K562 (cell line): ENCODE results near the gene PPP1R13B. TPM values are rescaled to one million over a fixed set of nuclear protein-coding genes. Genes with fewer than 3 reads are reported as not detected.

Experiments used
- FOXJ2 ChIP-seq: fragments of 200-800 bp; sonication (Bioruptor generic); IDR thresholded peaks from 2 replicates; pipeline ENCODE4 v1.6.1; 2016; ENCODE audit warnings: missing genetic modification characterization, missing compliant biosample characterization
- FOXJ3 ChIP-seq: sonication (generic); formaldehyde crosslinking; IDR thresholded peaks from 2 replicates; pipeline ENCODE4 v1.4.0; 2020; ENCODE audit warnings: mild to moderate bottlenecking, missing genetic modification reagents
- HDAC1 ChIP-seq, 2 experiments: fragments of 450-650 bp; IDR thresholded peaks; 2 replicates each; pipeline ENCODE4 v1.6.1; 2016 to 2017; ENCODE audit warnings: inconsistent platforms in 1 of 2, mild to moderate bottlenecking in 1 of 2, moderate library complexity in 1 of 2
- KAT2B ChIP-seq: IDR thresholded peaks from one replicate; pipeline ENCODE4 v1.6.1; 2012; ENCODE audit warnings: low read depth, mild to moderate bottlenecking, control low read depth, inconsistent platforms, low read length, moderate library complexity
- LEF1 ChIP-seq: fragments of 450-650 bp; IDR thresholded peaks from 2 replicates; pipeline ENCODE4 v1.6.1; 2016; ENCODE audit warnings: mild to moderate bottlenecking
- NCOA4 ChIP-seq: fragments of 450-650 bp; IDR thresholded peaks from 2 replicates; pipeline ENCODE4 v1.6.1; 2018; ENCODE audit warnings: mild to moderate bottlenecking; ENCODE audit not compliant: partially characterized antibody
- PTTG1 ChIP-seq: fragments of 450-650 bp; IDR thresholded peaks from 2 replicates; pipeline ENCODE4 v1.6.1; 2016; ENCODE audit warnings: low read depth, mild to moderate bottlenecking, missing genetic modification characterization, missing compliant biosample characterization
- SMARCE1 ChIP-seq: fragments of 450-650 bp; IDR thresholded peaks from 2 replicates; pipeline ENCODE4 v1.7.1; 2016; ENCODE audit warnings: mild to moderate bottlenecking
- ZNF143 ChIP-seq: sonication (generic); formaldehyde crosslinking; IDR thresholded peaks from 2 replicates; pipeline ENCODE4 v1.9.0; 2022; ENCODE audit warnings: mild to moderate bottlenecking, missing genetic modification reagents
- ZNF23 ChIP-seq: fragments of 250-450 bp; sonication (Bioruptor Pico); IDR thresholded peaks from 2 replicates; pipeline ENCODE4 v1.4.0; 2020; ENCODE audit warnings: mild to moderate bottlenecking
- ZNF274 ChIP-seq: IDR thresholded peaks from 2 replicates; pipeline ENCODE4 v1.6.1; 2011; ENCODE audit warnings: low read depth, mild to moderate bottlenecking, low read length, moderate library complexity, borderline replicate concordance
- ZNF282 ChIP-seq: sonication (generic); formaldehyde crosslinking; IDR thresholded peaks from 2 replicates; pipeline ENCODE4 v1.8.1; 2023; ENCODE audit warnings: missing genetic modification reagents
- polyA plus RNA-seq, 8 experiments: library from polyadenylated mRNA; depleted of rRNA in 4 of 8; stranded (reverse) in 5 of 8; unstranded in 3 of 8; fragments of >200 nt; fragmentation: Nextera tagmentation in 2 of 8; fragmentation: Illumina TruSeq in 1 of 8; extraction: Ambion mirVana in 2 of 8; extraction: Trizol in 1 of 8; gene quantifications; 2 replicates each; pipeline versions ENCODE4 v1.2.1 to v1.2.3, GENCODE V29; 2011 to 2014; ENCODE audit warnings: inconsistent platforms in 1 of 8, missing spikeins in 1 of 8
- total RNA-seq, 7 experiments: library from RNA; depleted of rRNA in 6 of 7; stranded (reverse); fragments of >200 nt in 6 of 7; fragmentation: Illumina TruSeq in 2 of 7; extraction: Trizol in 2 of 7; gene quantifications; 2 replicates each; pipeline versions ENCODE4 v1.2.1 to v1.2.3, GENCODE V29; 2011 to 2021; ENCODE audit warnings: low replicate concordance in 1 of 7
- TF ChIP-seq, protein P1 (sequence below): fragments of 450-650 bp; IDR thresholded peaks from 2 replicates; pipeline ENCODE4 v1.6.1; 2017; ENCODE audit warnings: antibody characterized with exemption, mild to moderate bottlenecking
- TF ChIP-seq, protein P2 (sequence below), 2 experiments: IDR thresholded peaks; 2 replicates each; pipeline ENCODE4 v1.6.1; 2011; ENCODE audit warnings: borderline replicate concordance in 1 of 2, control low read depth in 1 of 2, low read depth in 1 of 2, low read length in 1 of 2, mild to moderate bottlenecking in 1 of 2, mixed read lengths in 1 of 2, moderate library complexity in 1 of 2; ENCODE audit not compliant: insufficient read depth in 1 of 2, insufficient read length in 1 of 2, poor library complexity in 1 of 2, severe bottlenecking in 1 of 2; ENCODE audit errors: extremely low read depth in 1 of 2

Gene PPP1R13B
- total and polyA plus RNA-seq, 9 of the 15 experiments (the other 6 are each of a cell fraction or from before 2014, with no cell fraction given): 0.03 to 1.7 (median 0.15) TPM

DNA sequence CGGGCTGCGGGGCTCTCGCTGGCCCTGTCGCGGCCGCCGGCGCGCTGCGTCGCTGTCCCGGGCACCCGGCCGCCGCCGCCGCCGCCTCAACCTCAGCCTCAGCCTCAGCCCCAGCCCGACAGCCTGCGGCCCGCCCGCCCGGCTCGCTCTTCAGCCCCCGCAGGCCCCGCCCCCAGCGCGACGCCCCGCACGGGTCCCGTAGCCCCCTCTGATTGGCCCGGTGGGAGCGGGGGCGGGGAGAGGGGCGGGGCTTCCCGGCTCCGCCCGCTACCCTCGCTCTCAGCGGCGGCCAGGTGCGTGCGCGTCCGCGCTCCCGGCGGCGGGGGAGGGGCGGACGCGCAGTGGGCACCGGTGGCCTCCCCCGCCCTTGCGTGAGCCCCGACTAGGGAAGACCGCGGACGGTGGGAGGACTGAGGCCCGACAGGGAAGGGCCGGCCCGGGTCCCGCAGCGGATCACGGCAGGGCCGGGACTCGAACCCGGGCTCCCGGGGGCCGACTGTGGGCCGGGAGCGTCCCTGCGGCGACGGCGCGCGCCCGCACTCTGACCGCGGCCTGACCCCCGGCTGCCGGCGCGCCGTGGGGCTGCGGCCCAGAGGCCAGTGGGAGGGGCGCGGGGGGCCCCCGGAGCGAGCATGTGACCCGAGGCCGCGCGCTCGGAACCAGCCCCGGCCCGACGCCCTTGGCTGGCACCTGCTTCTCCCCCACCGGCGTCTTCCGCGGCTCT is at the start of gene PPP1R13B (continued):
- TF ChIP-seq, protein P1, sequence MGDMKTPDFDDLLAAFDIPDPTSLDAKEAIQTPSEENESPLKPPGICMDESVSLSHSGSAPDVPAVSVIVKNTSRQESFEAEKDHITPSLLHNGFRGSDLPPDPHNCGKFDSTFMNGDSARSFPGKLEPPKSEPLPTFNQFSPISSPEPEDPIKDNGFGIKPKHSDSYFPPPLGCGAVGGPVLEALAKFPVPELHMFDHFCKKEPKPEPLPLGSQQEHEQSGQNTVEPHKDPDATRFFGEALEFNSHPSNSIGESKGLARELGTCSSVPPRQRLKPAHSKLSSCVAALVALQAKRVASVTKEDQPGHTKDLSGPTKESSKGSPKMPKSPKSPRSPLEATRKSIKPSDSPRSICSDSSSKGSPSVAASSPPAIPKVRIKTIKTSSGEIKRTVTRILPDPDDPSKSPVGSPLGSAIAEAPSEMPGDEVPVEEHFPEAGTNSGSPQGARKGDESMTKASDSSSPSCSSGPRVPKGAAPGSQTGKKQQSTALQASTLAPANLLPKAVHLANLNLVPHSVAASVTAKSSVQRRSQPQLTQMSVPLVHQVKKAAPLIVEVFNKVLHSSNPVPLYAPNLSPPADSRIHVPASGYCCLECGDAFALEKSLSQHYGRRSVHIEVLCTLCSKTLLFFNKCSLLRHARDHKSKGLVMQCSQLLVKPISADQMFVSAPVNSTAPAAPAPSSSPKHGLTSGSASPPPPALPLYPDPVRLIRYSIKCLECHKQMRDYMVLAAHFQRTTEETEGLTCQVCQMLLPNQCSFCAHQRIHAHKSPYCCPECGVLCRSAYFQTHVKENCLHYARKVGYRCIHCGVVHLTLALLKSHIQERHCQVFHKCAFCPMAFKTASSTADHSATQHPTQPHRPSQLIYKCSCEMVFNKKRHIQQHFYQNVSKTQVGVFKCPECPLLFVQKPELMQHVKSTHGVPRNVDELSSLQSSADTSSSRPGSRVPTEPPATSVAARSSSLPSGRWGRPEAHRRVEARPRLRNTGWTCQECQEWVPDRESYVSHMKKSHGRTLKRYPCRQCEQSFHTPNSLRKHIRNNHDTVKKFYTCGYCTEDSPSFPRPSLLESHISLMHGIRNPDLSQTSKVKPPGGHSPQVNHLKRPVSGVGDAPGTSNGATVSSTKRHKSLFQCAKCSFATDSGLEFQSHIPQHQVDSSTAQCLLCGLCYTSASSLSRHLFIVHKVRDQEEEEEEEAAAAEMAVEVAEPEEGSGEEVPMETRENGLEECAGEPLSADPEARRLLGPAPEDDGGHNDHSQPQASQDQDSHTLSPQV: no peak
- TF ChIP-seq KAT2B: no peak
- no peak for TF ChIP-seq FOXJ2
- TF ChIP-seq ZNF274: no peak
- TF ChIP-seq NCOA4: no peak
- TF ChIP-seq ZNF282 (CRISPR knock-in tag): no peak
- no peak for TF ChIP-seq LEF1
- no peak for TF ChIP-seq PTTG1
- TF ChIP-seq ZNF143 (CRISPR knock-in tag): no peak
- TF ChIP-seq HDAC1 (IDR thresholded peaks at IDR 0.05): no peak
- TF ChIP-seq SMARCE1: no peak
- no peak for TF ChIP-seq FOXJ3 (CRISPR knock-in tag)
- TF ChIP-seq, protein P2, sequence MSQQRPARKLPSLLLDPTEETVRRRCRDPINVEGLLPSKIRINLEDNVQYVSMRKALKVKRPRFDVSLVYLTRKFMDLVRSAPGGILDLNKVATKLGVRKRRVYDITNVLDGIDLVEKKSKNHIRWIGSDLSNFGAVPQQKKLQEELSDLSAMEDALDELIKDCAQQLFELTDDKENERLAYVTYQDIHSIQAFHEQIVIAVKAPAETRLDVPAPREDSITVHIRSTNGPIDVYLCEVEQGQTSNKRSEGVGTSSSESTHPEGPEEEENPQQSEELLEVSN (IDR thresholded peaks at IDR 0.05; ENCODE audit: borderline replicate concordance in 1 of 2, extremely low read depth in 1 of 2, insufficient read depth in 1 of 2, insufficient read length in 1 of 2, low read depth in 1 of 2, low read length in 1 of 2, poor library complexity in 1 of 2, severe bottlenecking in 1 of 2): peak in 1 of 2 experiments; percentile 51
- TF ChIP-seq ZNF23: no peak
